Body of pancreas (tissue), 4 donors: ENCODE measurements around the gene DUSP16.

ENCODE experiments used
- POLR2A ChIP-seq, 3 donors: fragments of 450-650 bp; IDR thresholded peaks; one replicate each; pipeline ENCODE4 v1.6.1; 2016; ENCODE audit warnings: antibody characterized with exemption in 3 of 3, mild to moderate bottlenecking in 2 of 3
- TF ChIP-seq, protein P1 (sequence below), 7 experiments: fragments of 450-650 bp in 4 of 7; fragments of 200-600 bp in 3 of 7; sonication (generic) in 3 of 7; IDR thresholded peaks; one replicate each; pipeline ENCODE4 v1.5.1; 2016 to 2019; ENCODE audit warnings: antibody characterized with exemption in 7 of 7

- no peak for TF ChIP-seq POLR2A (IDR thresholded peaks at IDR 0.05)
- TF ChIP-seq, protein P1, sequence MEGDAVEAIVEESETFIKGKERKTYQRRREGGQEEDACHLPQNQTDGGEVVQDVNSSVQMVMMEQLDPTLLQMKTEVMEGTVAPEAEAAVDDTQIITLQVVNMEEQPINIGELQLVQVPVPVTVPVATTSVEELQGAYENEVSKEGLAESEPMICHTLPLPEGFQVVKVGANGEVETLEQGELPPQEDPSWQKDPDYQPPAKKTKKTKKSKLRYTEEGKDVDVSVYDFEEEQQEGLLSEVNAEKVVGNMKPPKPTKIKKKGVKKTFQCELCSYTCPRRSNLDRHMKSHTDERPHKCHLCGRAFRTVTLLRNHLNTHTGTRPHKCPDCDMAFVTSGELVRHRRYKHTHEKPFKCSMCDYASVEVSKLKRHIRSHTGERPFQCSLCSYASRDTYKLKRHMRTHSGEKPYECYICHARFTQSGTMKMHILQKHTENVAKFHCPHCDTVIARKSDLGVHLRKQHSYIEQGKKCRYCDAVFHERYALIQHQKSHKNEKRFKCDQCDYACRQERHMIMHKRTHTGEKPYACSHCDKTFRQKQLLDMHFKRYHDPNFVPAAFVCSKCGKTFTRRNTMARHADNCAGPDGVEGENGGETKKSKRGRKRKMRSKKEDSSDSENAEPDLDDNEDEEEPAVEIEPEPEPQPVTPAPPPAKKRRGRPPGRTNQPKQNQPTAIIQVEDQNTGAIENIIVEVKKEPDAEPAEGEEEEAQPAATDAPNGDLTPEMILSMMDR (IDR thresholded peaks at IDR 0.05), result no peak
These were observed 49.7 kb upstream of the DUSP16 start for GRCh38 chr12:12612358-12612757.
